BLaER1 (cell line): Measurements from ENCODE around the gene TMUB1.

Experiments used
- H3K27ac ChIP-seq: shearing (Covaris generic); formaldehyde crosslinking; 2 replicates; pipeline ENCODE4 v1.8.1; 2022
- H3K27me3 ChIP-seq: shearing (Covaris generic); formaldehyde crosslinking; 2 replicates; pipeline ENCODE4 v1.8.1; 2022
- H3K36me3 ChIP-seq: shearing (Covaris generic); formaldehyde crosslinking; 2 replicates; pipeline ENCODE4 v1.8.1; 2022
- H3K4me1 ChIP-seq: shearing (Covaris generic); formaldehyde crosslinking; 2 replicates; pipeline ENCODE4 v1.8.1; 2022
- H3K4me2 ChIP-seq: shearing (Covaris generic); formaldehyde crosslinking; 2 replicates; pipeline ENCODE4 v1.8.1; 2022
- H3K4me3 ChIP-seq: shearing (Covaris generic); formaldehyde crosslinking; 2 replicates; pipeline ENCODE4 v1.8.1; 2022
- H3K9ac ChIP-seq: shearing (Covaris generic); formaldehyde crosslinking; 2 replicates; pipeline ENCODE4 v1.8.1; 2022
- H3K9me3 ChIP-seq: shearing (Covaris generic); formaldehyde crosslinking; 2 replicates; pipeline ENCODE4 v1.8.1; 2022
- H4K20me1 ChIP-seq: shearing (Covaris generic); formaldehyde crosslinking; 2 replicates; pipeline ENCODE4 v1.8.1; 2022
- Cebpa-rat ChIP-seq: shearing (Covaris generic); IDR thresholded peaks from 2 replicates; pipeline ENCODE4 v1.8.1; 2022

Gene TMUB1

GRCh38 chr7:151083071-151083823 is at the start of gene TMUB1:
Gene TMUB1 (minus strand): TSS chr7:151083493. CDS start chr7:151082563, 930 bp downstream.
- H3K4me2 ChIP-seq, result peak within 1 kb of the TSS; percentile 99
- no peak for TF ChIP-seq Cebpa-rat
- H3K4me3 ChIP-seq, result peak within 1 kb of the TSS; percentile 99
- H3K27me3 ChIP-seq, result peaks cover 45% of the 10 kb centered on the region
- H4K20me1 ChIP-seq, result peaks cover 49% of the 10 kb centered on the region
- peak within 1 kb of the TSS; percentile 96 for H3K27ac ChIP-seq
- H3K36me3 ChIP-seq, result no peaks in the 10 kb centered on the region
- H3K9me3 ChIP-seq, result no peaks in the 10 kb centered on the region
- H3K4me1 ChIP-seq, result peaks cover 69% of the 10 kb centered on the region
- peak within 1 kb of the TSS; percentile 99 for H3K9ac ChIP-seq

GRCh38 chr7:151132461-151133205 is 49.3 kb upstream of the TMUB1 start:
- Histone ChIP-seq H3K27me3 (no peaks in the 10 kb centered on the region), H4K20me1 (peaks cover 53% of the 10 kb centered on the region), H3K9ac (no peak overlapping the region), H3K27ac (no peak overlapping the region), H3K36me3 (peaks cover 96% of the 10 kb centered on the region), H3K4me2 (no peak overlapping the region), H3K9me3 (no peaks in the 10 kb centered on the region), H3K4me3 (no peak overlapping the region), H3K4me1 (peaks cover 18% of the 10 kb centered on the region)
- no peak for TF ChIP-seq Cebpa-rat

- no peak overlapping the region for H3K4me2 ChIP-seq
- TF ChIP-seq Cebpa-rat, result no peak
- H3K4me1 ChIP-seq, result peaks cover 18% of the 10 kb centered on the region
- no peak overlapping the region for H3K9ac ChIP-seq
- peaks cover 53% of the 10 kb centered on the region for H4K20me1 ChIP-seq
- no peaks in the 10 kb centered on the region for H3K9me3 ChIP-seq
- H3K27ac ChIP-seq, result no peak overlapping the region
- H3K36me3 ChIP-seq, result peaks cover 95% of the 10 kb centered on the region
- no peaks in the 10 kb centered on the region for H3K27me3 ChIP-seq
- no peak overlapping the region for H3K4me3 ChIP-seq
Measured at GRCh38 chr7:151131592-151132293, 48.5 kb upstream of the TMUB1 start.

GRCh38 chr7:151131224-151131591 is 47.9 kb upstream of the TMUB1 start:
- Histone ChIP-seq H3K9me3 (no peaks in the 10 kb centered on the region), H3K4me3 (no peak overlapping the region), H3K27ac (no peak overlapping the region), H3K4me2 (no peak overlapping the region), H4K20me1 (peaks cover 56% of the 10 kb centered on the region), H3K36me3 (peaks cover 92% of the 10 kb centered on the region), H3K9ac (no peak overlapping the region), H3K27me3 (no peaks in the 10 kb centered on the region), H3K4me1 (peaks cover 18% of the 10 kb centered on the region)
- TF ChIP-seq Cebpa-rat, result no peak

GRCh38 chr7:151130741-151131157 is 47.5 kb upstream of the TMUB1 start:
- Histone ChIP-seq H3K9me3 (no peaks in the 10 kb centered on the region), H3K36me3 (peaks cover 90% of the 10 kb centered on the region), H3K9ac (no peak overlapping the region), H3K27ac (no peak overlapping the region), H4K20me1 (peaks cover 60% of the 10 kb centered on the region), H3K4me3 (no peak overlapping the region), H3K27me3 (no peaks in the 10 kb centered on the region), H3K4me2 (no peak overlapping the region), H3K4me1 (peaks cover 18% of the 10 kb centered on the region)
- TF ChIP-seq Cebpa-rat, result no peak

GRCh38 chr7:151129960-151130591 is 46.8 kb upstream of the TMUB1 start:
- H3K9ac ChIP-seq, result no peak overlapping the region
- peaks cover 67% of the 10 kb centered on the region for H4K20me1 ChIP-seq
- no peak overlapping the region for H3K27ac ChIP-seq
- peak overlapping the region; percentile 44 for H3K4me2 ChIP-seq
- H3K9me3 ChIP-seq, result no peaks in the 10 kb centered on the region
- H3K36me3 ChIP-seq, result peaks cover 90% of the 10 kb centered on the region
- no peak overlapping the region for H3K4me3 ChIP-seq
- H3K4me1 ChIP-seq, result peaks cover 18% of the 10 kb centered on the region
- no peaks in the 10 kb centered on the region for H3K27me3 ChIP-seq
- TF ChIP-seq Cebpa-rat, result no peak

- peaks cover 90% of the 10 kb centered on the region for H3K36me3 ChIP-seq
- no peaks in the 10 kb centered on the region for H3K27me3 ChIP-seq
- no peak overlapping the region for H3K4me3 ChIP-seq
- peaks cover 74% of the 10 kb centered on the region for H4K20me1 ChIP-seq
- peaks cover 18% of the 10 kb centered on the region for H3K4me1 ChIP-seq
- no peak overlapping the region for H3K9ac ChIP-seq
- peak overlapping the region; percentile 44 for H3K4me2 ChIP-seq
- no peak overlapping the region for H3K27ac ChIP-seq
- H3K9me3 ChIP-seq, result no peaks in the 10 kb centered on the region
- TF ChIP-seq Cebpa-rat, result no peak
Measured at GRCh38 chr7:151129117-151129959, 46.0 kb upstream of the TMUB1 start.

GRCh38 chr7:151128716-151129115 is 45.4 kb upstream of the TMUB1 start:
- Histone ChIP-seq H4K20me1 (peaks cover 75% of the 10 kb centered on the region), H3K36me3 (peaks cover 90% of the 10 kb centered on the region), H3K4me1 (peaks cover 18% of the 10 kb centered on the region), H3K27ac (no peak overlapping the region), H3K9me3 (no peaks in the 10 kb centered on the region), H3K27me3 (no peaks in the 10 kb centered on the region), H3K4me2 (no peak overlapping the region), H3K9ac (no peak overlapping the region), H3K4me3 (no peak overlapping the region)
- TF ChIP-seq Cebpa-rat, result no peak

GRCh38 chr7:151128144-151128543 is 44.9 kb upstream of the TMUB1 start:
- H3K4me1 ChIP-seq, result peaks cover 18% of the 10 kb centered on the region
- H3K27me3 ChIP-seq, result no peaks in the 10 kb centered on the region
- no peak overlapping the region for H3K9ac ChIP-seq
- H3K9me3 ChIP-seq, result no peaks in the 10 kb centered on the region
- peaks cover 80% of the 10 kb centered on the region for H4K20me1 ChIP-seq
- H3K36me3 ChIP-seq, result peaks cover 91% of the 10 kb centered on the region
- no peak for TF ChIP-seq Cebpa-rat
- H3K27ac ChIP-seq, result no peak overlapping the region
- no peak overlapping the region for H3K4me3 ChIP-seq
- no peak overlapping the region for H3K4me2 ChIP-seq
